GM23338 (cell line): ENCODE results near the gene UBALD1. TPM values are rescaled to one million over a fixed set of nuclear protein-coding genes. Genes with fewer than 3 reads are reported as not detected.

Source experiments
- CREB1 ChIP-seq: fragments of 250-450 bp; sonication (Bioruptor Pico); IDR thresholded peaks from 2 replicates; pipeline ENCODE4 v1.5.0; 2020; ENCODE audit warnings: low read depth, mild to moderate bottlenecking, moderate library complexity
- EZH2 ChIP-seq: fragments of 200-600 bp; sonication (generic); IDR thresholded peaks from one replicate; pipeline ENCODE4 v1.8.0; 2017; ENCODE audit warnings: antibody characterized with exemption, mild to moderate bottlenecking, low read depth; ENCODE audit not compliant: unreplicated experiment
- POLR2AphosphoS5 ChIP-seq: IDR thresholded peaks from 2 replicates; pipeline ENCODE4 v1.6.1; 2016; ENCODE audit warnings: antibody characterized with exemption, low read depth
- polyA plus RNA-seq: library from polyadenylated mRNA; unstranded; fragments of >200 nt; fragmentation: Nextera tagmentation; extraction: Ambion mirVana; gene quantifications from 2 replicates; pipeline ENCODE4 v1.2.1, GENCODE V29; 2016
- total RNA-seq: library from RNA; depleted of rRNA; stranded (reverse); fragments of >200 nt; shearing (Covaris generic); gene quantifications from 2 replicates; pipeline ENCODE4 v1.2.3, GENCODE V29; 2014
- TF ChIP-seq, protein P1 (sequence below): fragments of 250-450 bp; sonication (Bioruptor Pico); IDR thresholded peaks from 2 replicates; pipeline ENCODE4 v1.5.0; 2020; ENCODE audit warnings: mild to moderate bottlenecking, moderate library complexity
- TF ChIP-seq, protein P2 (sequence below), 2 experiments: fragments of 200-600 bp in 1 of 2; sonication (generic) in 1 of 2; conservative IDR thresholded peaks; 2 replicates each; pipeline versions ENCODE4 v1.5.1 to v1.6.1; 2016 to 2017; ENCODE audit warnings: antibody characterized with exemption in 2 of 2, low read depth in 2 of 2, mild to moderate bottlenecking in 2 of 2, moderate library complexity in 1 of 2
- TF ChIP-seq, protein P3 (sequence below): IDR thresholded peaks from 2 replicates; pipeline ENCODE4 v1.6.1; 2016; ENCODE audit warnings: antibody characterized with exemption

Gene UBALD1
- total and polyA plus RNA-seq, 2 experiments from 2014 or later = 20.7 to 32.8 TPM

DNA sequence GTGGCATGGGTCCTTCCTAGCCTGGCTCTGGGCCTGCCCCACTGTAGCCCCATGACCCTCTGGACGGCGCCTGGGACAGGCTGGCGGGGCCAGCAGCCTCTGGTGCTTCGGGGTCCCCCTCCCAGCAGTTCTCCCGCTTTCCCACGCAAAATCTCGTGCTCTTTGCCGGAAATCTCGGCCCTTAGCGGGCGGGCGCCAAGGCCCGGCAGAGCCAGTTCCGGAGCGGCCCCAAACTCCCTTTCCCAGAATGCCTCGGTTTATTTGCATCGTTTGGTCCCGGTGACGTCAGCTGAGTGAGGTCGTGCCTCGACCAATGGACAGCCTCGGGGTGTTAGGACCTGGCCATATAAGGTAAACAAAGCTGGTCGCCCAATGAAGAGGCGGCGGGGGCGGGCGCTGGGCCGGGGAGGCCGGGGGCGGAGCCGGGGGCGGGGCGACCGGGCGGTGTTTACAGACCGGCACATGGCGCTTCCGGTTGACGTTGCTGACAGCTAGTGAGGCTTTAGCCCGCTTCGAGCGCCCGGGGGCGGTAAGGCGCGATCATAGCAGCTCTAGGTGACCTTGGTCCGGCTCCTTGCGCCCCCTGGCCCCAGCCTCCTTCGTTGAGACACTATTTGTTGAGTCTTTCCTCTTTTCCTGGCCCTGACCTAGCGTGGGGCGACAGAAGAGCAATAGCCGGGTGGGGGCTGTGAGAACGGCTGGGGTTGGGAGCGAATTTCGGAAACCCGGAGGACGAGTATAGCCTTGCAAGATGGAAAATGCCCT, 1.5 kb upstream of the UBALD1 start (continued):
- TF ChIP-seq, protein P1, sequence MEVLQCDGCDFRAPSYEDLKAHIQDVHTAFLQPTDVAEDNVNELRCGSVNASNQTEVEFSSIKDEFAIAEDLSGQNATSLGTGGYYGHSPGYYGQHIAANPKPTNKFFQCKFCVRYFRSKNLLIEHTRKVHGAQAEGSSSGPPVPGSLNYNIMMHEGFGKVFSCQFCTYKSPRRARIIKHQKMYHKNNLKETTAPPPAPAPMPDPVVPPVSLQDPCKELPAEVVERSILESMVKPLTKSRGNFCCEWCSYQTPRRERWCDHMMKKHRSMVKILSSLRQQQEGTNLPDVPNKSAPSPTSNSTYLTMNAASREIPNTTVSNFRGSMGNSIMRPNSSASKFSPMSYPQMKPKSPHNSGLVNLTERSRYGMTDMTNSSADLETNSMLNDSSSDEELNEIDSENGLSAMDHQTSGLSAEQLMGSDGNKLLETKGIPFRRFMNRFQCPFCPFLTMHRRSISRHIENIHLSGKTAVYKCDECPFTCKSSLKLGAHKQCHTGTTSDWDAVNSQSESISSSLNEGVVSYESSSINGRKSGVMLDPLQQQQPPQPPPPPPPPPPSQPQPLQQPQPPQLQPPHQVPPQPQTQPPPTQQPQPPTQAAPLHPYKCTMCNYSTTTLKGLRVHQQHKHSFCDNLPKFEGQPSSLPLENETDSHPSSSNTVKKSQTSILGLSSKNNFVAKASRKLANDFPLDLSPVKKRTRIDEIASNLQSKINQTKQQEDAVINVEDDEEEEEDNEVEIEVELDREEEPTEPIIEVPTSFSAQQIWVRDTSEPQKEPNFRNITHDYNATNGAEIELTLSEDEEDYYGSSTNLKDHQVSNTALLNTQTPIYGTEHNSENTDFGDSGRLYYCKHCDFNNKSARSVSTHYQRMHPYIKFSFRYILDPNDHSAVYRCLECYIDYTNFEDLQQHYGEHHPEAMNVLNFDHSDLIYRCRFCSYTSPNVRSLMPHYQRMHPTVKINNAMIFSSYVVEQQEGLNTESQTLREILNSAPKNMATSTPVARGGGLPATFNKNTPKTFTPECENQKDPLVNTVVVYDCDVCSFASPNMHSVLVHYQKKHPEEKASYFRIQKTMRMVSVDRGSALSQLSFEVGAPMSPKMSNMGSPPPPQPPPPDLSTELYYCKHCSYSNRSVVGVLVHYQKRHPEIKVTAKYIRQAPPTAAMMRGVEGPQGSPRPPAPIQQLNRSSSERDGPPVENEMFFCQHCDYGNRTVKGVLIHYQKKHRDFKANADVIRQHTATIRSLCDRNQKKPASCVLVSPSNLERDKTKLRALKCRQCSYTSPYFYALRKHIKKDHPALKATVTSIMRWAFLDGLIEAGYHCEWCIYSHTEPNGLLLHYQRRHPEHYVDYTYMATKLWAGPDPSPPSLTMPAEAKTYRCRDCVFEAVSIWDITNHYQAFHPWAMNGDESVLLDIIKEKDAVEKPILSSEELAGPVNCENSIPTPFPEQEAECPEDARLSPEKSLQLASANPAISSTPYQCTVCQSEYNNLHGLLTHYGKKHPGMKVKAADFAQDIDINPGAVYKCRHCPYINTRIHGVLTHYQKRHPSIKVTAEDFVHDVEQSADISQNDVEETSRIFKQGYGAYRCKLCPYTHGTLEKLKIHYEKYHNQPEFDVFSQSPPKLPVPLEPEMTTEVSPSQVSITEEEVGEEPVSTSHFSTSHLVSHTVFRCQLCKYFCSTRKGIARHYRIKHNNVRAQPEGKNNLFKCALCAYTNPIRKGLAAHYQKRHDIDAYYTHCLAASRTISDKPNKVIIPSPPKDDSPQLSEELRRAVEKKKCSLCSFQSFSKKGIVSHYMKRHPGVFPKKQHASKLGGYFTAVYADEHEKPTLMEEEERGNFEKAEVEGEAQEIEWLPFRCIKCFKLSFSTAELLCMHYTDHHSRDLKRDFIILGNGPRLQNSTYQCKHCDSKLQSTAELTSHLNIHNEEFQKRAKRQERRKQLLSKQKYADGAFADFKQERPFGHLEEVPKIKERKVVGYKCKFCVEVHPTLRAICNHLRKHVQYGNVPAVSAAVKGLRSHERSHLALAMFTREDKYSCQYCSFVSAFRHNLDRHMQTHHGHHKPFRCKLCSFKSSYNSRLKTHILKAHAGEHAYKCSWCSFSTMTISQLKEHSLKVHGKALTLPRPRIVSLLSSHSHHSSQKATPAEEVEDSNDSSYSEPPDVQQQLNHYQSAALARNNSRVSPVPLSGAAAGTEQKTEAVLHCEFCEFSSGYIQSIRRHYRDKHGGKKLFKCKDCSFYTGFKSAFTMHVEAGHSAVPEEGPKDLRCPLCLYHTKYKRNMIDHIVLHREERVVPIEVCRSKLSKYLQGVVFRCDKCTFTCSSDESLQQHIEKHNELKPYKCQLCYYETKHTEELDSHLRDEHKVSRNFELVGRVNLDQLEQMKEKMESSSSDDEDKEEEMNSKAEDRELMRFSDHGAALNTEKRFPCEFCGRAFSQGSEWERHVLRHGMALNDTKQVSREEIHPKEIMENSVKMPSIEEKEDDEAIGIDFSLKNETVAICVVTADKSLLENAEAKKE = no peak
- TF ChIP-seq CREB1 (peak; percentile 96), EZH2 (no peak), POLR2AphosphoS5 (peak; percentile 53; the same call in 1 of the 2 replicates)
- TF ChIP-seq, protein P2, sequence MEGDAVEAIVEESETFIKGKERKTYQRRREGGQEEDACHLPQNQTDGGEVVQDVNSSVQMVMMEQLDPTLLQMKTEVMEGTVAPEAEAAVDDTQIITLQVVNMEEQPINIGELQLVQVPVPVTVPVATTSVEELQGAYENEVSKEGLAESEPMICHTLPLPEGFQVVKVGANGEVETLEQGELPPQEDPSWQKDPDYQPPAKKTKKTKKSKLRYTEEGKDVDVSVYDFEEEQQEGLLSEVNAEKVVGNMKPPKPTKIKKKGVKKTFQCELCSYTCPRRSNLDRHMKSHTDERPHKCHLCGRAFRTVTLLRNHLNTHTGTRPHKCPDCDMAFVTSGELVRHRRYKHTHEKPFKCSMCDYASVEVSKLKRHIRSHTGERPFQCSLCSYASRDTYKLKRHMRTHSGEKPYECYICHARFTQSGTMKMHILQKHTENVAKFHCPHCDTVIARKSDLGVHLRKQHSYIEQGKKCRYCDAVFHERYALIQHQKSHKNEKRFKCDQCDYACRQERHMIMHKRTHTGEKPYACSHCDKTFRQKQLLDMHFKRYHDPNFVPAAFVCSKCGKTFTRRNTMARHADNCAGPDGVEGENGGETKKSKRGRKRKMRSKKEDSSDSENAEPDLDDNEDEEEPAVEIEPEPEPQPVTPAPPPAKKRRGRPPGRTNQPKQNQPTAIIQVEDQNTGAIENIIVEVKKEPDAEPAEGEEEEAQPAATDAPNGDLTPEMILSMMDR (conservative IDR thresholded peaks at IDR 0.05; ENCODE audit: low read depth in 2 of 2) = peak; percentile 54 to 69
- TF ChIP-seq, protein P3, sequence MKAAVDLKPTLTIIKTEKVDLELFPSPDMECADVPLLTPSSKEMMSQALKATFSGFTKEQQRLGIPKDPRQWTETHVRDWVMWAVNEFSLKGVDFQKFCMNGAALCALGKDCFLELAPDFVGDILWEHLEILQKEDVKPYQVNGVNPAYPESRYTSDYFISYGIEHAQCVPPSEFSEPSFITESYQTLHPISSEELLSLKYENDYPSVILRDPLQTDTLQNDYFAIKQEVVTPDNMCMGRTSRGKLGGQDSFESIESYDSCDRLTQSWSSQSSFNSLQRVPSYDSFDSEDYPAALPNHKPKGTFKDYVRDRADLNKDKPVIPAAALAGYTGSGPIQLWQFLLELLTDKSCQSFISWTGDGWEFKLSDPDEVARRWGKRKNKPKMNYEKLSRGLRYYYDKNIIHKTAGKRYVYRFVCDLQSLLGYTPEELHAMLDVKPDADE = peak; percentile 89
